Astrocyte (in vitro differentiated cells and primary cell): ENCODE measurements around the gene POT1.

Experiments used
- CTCF ChIP-seq: IDR thresholded peaks from 2 replicates; pipeline ENCODE4 v1.5.1; 2011; ENCODE audit warnings: low read depth, mild to moderate bottlenecking, inconsistent platforms, low read length, moderate library complexity; ENCODE audit not compliant: insufficient read depth
- EZH2 ChIP-seq: IDR thresholded peaks from 2 replicates; pipeline ENCODE4 v1.6.1; 2012; ENCODE audit warnings: mild to moderate bottlenecking, low read length, inconsistent platforms; ENCODE audit not compliant: insufficient read depth

- no peak for TF ChIP-seq EZH2
- TF ChIP-seq CTCF: no peak
These were observed 50.5 kb downstream of the POT1 start for GRCh38 chr7:124879103-124879502.
